ENCODE measurements around the gene COASY. TPM values are rescaled to one million over a fixed set of nuclear protein-coding genes. Genes with fewer than 3 reads are reported as not detected.

COASY gene
- total and polyA plus RNA-seq, 2 of the 4 experiments (the other 2 are of a cell fraction) = 10.6 to 44.0 TPM

DNA sequence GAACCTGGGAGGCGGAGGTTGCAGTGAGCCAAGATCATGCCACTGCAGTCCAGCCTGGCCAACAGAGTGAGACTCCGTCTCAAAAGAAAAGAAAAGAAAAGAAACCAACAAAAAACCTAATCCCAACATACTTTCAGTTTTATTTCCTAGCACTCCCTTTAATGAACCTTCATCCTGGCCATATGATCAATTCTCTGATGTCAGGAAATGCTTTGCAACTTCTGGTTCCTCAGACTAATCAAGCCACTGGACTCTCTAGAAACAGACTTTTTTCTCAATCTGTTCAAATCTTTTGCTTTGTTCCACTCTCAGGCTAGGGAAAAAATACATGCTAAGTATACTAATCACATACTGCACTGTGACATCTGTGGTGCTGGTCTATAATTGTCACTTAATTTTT is 28.9 kb downstream of the COASY start:
- CTCF ChIA-PET = interaction anchor here (0.6 kb wide), 1 partner anchor 23 kb away, joined by 4 read pairs; no protein-coding TSS in a partner anchor
- Histone ChIP-seq H3K9ac (ENCODE audit: low read depth, low read length) (no peak overlapping the region), H3K27me3 (ENCODE audit: control insufficient read depth, insufficient read depth, low read length) (no peaks in the 10 kb centered on the region), H3K23ac (ENCODE audit: low read depth, low read length) (no peak overlapping the region), H3K9me1 (ENCODE audit: insufficient read depth, low read length) (no peaks in the 10 kb centered on the region; the same call in 1 of the 2 replicates), H3K4me1 (ENCODE audit: control insufficient read depth, insufficient read depth, low read length) (no peaks in the 10 kb centered on the region), H2AK5ac (ENCODE audit: low read depth, low read length) (no peak overlapping the region), H4K5ac (ENCODE audit: low read depth, low read length) (no peak overlapping the region), H2BK5ac (ENCODE audit: low read depth, low read length, poor library complexity, severe bottlenecking) (no peak overlapping the region), H4K20me1 (ENCODE audit: insufficient read depth, low read length) (peaks cover 12% of the 10 kb centered on the region; the same call in 1 of the 2 replicates), H4K91ac (ENCODE audit: insufficient read depth, low read depth, low read length) (no peak overlapping the region), H4K8ac (ENCODE audit: low read depth in 2 of 2, low read length in 2 of 2) (no peak overlapping the region), H3K4me3 (ENCODE audit: insufficient read depth, low read depth, low read length) (no peak overlapping the region), H2AK9ac (replicated peaks; ENCODE audit: low read depth, low read length, poor library complexity) (no peak overlapping the region), H3K18ac (ENCODE audit: low read depth, low read length) (no peak overlapping the region), H2BK15ac (ENCODE audit: low read depth, low read length) (no peak overlapping the region), H3K4ac (ENCODE audit: low read depth, low read length) (no peak overlapping the region), H2AFZ (replicated peaks; ENCODE audit: low read length, poor library complexity) (no peak overlapping the region), H3K4me2 (ENCODE audit: low read depth, low read length) (no peak overlapping the region), H3K9me3 (ENCODE audit: control insufficient read depth, insufficient read depth, low read length) (no peaks in the 10 kb centered on the region), H3K56ac (ENCODE audit: extremely low read depth, insufficient read depth, low read length) (no peak overlapping the region), H2BK20ac (ENCODE audit: low read depth, low read length) (no peak overlapping the region), H3K79me1 (ENCODE audit: low read depth in 1 of 2, low read length in 2 of 2) (peaks cover 4 to 29% of the 10 kb centered on the region in 2 experiments; a peak in 3 of 4 replicates), H3K27ac (ENCODE audit: insufficient read depth, low read length) (no peak overlapping the region), H2BK120ac (ENCODE audit: low read depth, low read length) (no peak overlapping the region), H3K36me3 (ENCODE audit: control insufficient read depth, insufficient read depth, low read length) (peaks cover 43% of the 10 kb centered on the region), H3K14ac (replicated peaks; ENCODE audit: low read depth, low read length) (no peak overlapping the region)
- dilution Hi-C loops (cut with HindIII; ENCODE audit: low sequenced_read_pairs, unreplicated experiment) = no loop called here
- ATAC-seq (ENCODE audit: low read depth) = no peak
- no CpG with 5 or more reads among the region's 2 CpGs for WGBS, 2 experiments (ENCODE audit: extremely low coverage in 2 of 2, insufficient read length in 1 of 2)
- intact Hi-C loops (cut with micrococcal nuclease) = no loop called here
- TF ChIP-seq POLR2A (IDR thresholded peaks at IDR 0.05; ENCODE audit: low read depth, low read length) (no peak), FOS (IDR thresholded peaks at IDR 0.05; ENCODE audit: low read depth, low read length) (no peak), RAD21 (IDR thresholded peaks at IDR 0.05; ENCODE audit: low read length) (no peak), CHD1 (IDR thresholded peaks at IDR 0.05; ENCODE audit: low read depth, low read length) (no peak), MAFK (IDR thresholded peaks at IDR 0.05; ENCODE audit: low read depth, low read length) (no peak), NFE2L2 (IDR thresholded peaks at IDR 0.05; ENCODE audit: low read depth, low read length) (no peak), RFX5 (IDR thresholded peaks at IDR 0.05; ENCODE audit: low read depth, low read length) (no peak), SMC3 (IDR thresholded peaks at IDR 0.05; ENCODE audit: low read depth, low read length) (no peak), MXI1 (IDR thresholded peaks at IDR 0.05; ENCODE audit: borderline replicate concordance, low read depth, low read length) (no peak), CEBPB (IDR thresholded peaks at IDR 0.05; ENCODE audit: low read depth, low read length) (no peak), RCOR1 (IDR thresholded peaks at IDR 0.05; ENCODE audit: insufficient replicate concordance, low read length) (no peak), MAZ (IDR thresholded peaks at IDR 0.05; ENCODE audit: borderline replicate concordance, low read depth, low read length) (no peak), BHLHE40 (IDR thresholded peaks at IDR 0.05; ENCODE audit: low read depth, low read length) (no peak)
- TF ChIP-seq, protein P1, sequence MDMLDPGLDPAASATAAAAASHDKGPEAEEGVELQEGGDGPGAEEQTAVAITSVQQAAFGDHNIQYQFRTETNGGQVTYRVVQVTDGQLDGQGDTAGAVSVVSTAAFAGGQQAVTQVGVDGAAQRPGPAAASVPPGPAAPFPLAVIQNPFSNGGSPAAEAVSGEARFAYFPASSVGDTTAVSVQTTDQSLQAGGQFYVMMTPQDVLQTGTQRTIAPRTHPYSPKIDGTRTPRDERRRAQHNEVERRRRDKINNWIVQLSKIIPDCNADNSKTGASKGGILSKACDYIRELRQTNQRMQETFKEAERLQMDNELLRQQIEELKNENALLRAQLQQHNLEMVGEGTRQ (IDR thresholded peaks at IDR 0.05; ENCODE audit: low read depth, low read length) = no peak
- TF ChIP-seq, protein P2, sequence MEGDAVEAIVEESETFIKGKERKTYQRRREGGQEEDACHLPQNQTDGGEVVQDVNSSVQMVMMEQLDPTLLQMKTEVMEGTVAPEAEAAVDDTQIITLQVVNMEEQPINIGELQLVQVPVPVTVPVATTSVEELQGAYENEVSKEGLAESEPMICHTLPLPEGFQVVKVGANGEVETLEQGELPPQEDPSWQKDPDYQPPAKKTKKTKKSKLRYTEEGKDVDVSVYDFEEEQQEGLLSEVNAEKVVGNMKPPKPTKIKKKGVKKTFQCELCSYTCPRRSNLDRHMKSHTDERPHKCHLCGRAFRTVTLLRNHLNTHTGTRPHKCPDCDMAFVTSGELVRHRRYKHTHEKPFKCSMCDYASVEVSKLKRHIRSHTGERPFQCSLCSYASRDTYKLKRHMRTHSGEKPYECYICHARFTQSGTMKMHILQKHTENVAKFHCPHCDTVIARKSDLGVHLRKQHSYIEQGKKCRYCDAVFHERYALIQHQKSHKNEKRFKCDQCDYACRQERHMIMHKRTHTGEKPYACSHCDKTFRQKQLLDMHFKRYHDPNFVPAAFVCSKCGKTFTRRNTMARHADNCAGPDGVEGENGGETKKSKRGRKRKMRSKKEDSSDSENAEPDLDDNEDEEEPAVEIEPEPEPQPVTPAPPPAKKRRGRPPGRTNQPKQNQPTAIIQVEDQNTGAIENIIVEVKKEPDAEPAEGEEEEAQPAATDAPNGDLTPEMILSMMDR (conservative IDR thresholded peaks at IDR 0.05; ENCODE audit: low read depth, low read length) = no peak
- TF ChIP-seq, protein P3, sequence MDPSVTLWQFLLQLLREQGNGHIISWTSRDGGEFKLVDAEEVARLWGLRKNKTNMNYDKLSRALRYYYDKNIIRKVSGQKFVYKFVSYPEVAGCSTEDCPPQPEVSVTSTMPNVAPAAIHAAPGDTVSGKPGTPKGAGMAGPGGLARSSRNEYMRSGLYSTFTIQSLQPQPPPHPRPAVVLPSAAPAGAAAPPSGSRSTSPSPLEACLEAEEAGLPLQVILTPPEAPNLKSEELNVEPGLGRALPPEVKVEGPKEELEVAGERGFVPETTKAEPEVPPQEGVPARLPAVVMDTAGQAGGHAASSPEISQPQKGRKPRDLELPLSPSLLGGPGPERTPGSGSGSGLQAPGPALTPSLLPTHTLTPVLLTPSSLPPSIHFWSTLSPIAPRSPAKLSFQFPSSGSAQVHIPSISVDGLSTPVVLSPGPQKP (IDR thresholded peaks at IDR 0.05; ENCODE audit: borderline replicate concordance, low read depth, low read length) = no peak
- in situ Hi-C loops (cut with MboI; ENCODE audit: low sequenced_read_pairs) = no loop called here
- POLR2A ChIA-PET (ENCODE audit: unreplicated experiment) = no interaction called here
- no peak for DNase-seq
- BruUV-seq (replicated peaks) = no TSS peak

Data from IMR-90 (cell line).